Activated CD4-positive, alpha-beta T cell treated with anti-CD3 and anti-CD28 coated beads, Interleukin-2, amount 10 ng/mL, durations not matched to agents 7 days and 5 days (primary cell): ENCODE data around the gene SHISA9. TPM values are rescaled to one million over a fixed set of nuclear protein-coding genes. Genes with fewer than 3 reads are reported as not detected.

Experiments used
- CTCF ChIA-PET: fragments of 350-600 bp; sonication (Branson Sonifier 250); formaldehyde crosslinking; loops from one replicate; lab custom pipeline; 2021; ENCODE audit warnings: antibody characterized with exemption; lab: Charles Lee
- POLR2A ChIA-PET: fragments of 350-600 bp; sonication (Branson Sonifier 250); formaldehyde crosslinking; loops from one replicate; lab custom pipeline; 2021; ENCODE audit warnings: antibody characterized with exemption; lab: Charles Lee
- DNase-seq: peaks from one replicate; pipeline ENCODE4 v3.0.0-alpha.2; 2020
- H3K27ac Mint-ChIP-seq: one replicate; pipeline ENCODE4 v1.8.0; 2021; ENCODE audit warnings: mild to moderate bottlenecking, moderate library complexity, mixed read lengths
- H3K27me3 Mint-ChIP-seq: one replicate; pipeline ENCODE4 v1.8.0; 2021; ENCODE audit warnings: mixed read lengths
- H3K36me3 Mint-ChIP-seq: one replicate; pipeline ENCODE4 v1.8.0; 2021; ENCODE audit warnings: low read depth, mixed read lengths
- H3K4me1 Mint-ChIP-seq: one replicate; pipeline ENCODE4 v1.8.0; 2021; ENCODE audit warnings: mixed read lengths
- H3K4me3 Mint-ChIP-seq: one replicate; pipeline ENCODE4 v1.8.0; 2021; ENCODE audit warnings: mild to moderate bottlenecking, moderate library complexity, mixed read lengths
- H3K9me3 Mint-ChIP-seq: one replicate; pipeline ENCODE4 v1.8.0; 2021; ENCODE audit warnings: mixed read lengths
- total RNA-seq, 2 experiments: library from RNA; stranded (reverse); gene quantifications; one replicate each; pipeline ENCODE4 v1.2.3, GENCODE V29; 2021

SHISA9 gene
- total RNA-seq, 2 experiments from 2014 or later = 0.04 TPM; not detected in 1

GRCh38 chr16:12976496-12976895 lies 75.1 kb downstream of the SHISA9 start:
- Mint-ChIP-seq H3K4me3 (no peak overlapping the region), H3K27ac (no peak overlapping the region), H3K36me3 (no peaks in the 10 kb centered on the region), H3K4me1 (no peaks in the 10 kb centered on the region), H3K9me3 (no peaks in the 10 kb centered on the region), H3K27me3 (no peaks in the 10 kb centered on the region)
- POLR2A ChIA-PET = no interaction called here
- CTCF ChIA-PET = no interaction called here
- no peak for DNase-seq

- DNase-seq = no peak
- no peaks in the 10 kb centered on the region for H3K27me3 Mint-ChIP-seq
- no peak overlapping the region for H3K27ac Mint-ChIP-seq
- H3K36me3 Mint-ChIP-seq = no peaks in the 10 kb centered on the region
- no peaks in the 10 kb centered on the region for H3K4me1 Mint-ChIP-seq
- ChIA-PET CTCF (no interaction called here), POLR2A (no interaction called here)
- H3K9me3 Mint-ChIP-seq = no peaks in the 10 kb centered on the region
- no peak overlapping the region for H3K4me3 Mint-ChIP-seq
Measured at GRCh38 chr16:12976936-12977335, 75.5 kb downstream of the SHISA9 start.

- Mint-ChIP-seq H3K4me1 (no peaks in the 10 kb centered on the region), H3K27ac (no peak overlapping the region), H3K9me3 (peaks cover 4% of the 10 kb centered on the region), H3K4me3 (no peak overlapping the region), H3K36me3 (no peaks in the 10 kb centered on the region), H3K27me3 (no peaks in the 10 kb centered on the region)
- ChIA-PET CTCF (no interaction called here), POLR2A (no interaction called here)
- no peak for DNase-seq
Measured at GRCh38 chr16:12985516-12985915, 84.1 kb downstream of the SHISA9 start.

GRCh38 chr16:12988071-12988470 lies 86.7 kb downstream of the SHISA9 start:
- CTCF ChIA-PET = interaction anchor here (0.9 kb wide), 1 partner anchor 10 kb away, joined by 3 read pairs; no protein-coding TSS in a partner anchor
- no peaks in the 10 kb centered on the region for H3K27me3 Mint-ChIP-seq
- H3K4me1 Mint-ChIP-seq = no peaks in the 10 kb centered on the region
- no peak overlapping the region for H3K4me3 Mint-ChIP-seq
- no peak for DNase-seq
- H3K36me3 Mint-ChIP-seq = no peaks in the 10 kb centered on the region
- no peak overlapping the region for H3K27ac Mint-ChIP-seq
- H3K9me3 Mint-ChIP-seq = peaks cover 4% of the 10 kb centered on the region
- POLR2A ChIA-PET = no interaction called here

DNA sequence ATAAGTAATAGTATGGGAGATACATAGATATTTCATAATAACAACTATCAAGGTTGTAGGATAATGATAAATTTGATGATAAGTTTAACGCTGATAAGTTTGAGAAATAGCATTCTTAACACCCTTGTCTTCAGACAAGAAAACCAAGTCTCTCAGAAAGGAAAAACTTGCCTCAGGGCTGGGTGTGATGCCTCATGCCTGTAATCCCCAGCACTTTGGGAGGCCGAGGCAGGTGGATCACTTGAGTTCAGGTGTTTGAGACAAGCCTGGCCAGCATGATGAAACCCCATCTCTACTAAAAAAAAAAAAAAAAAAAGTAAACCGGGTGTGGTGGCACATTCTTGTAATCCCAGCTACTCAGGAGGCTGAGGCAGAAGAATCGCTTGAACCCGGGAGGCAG lies 90.7 kb downstream of the SHISA9 start:
- no peaks in the 10 kb centered on the region for H3K36me3 Mint-ChIP-seq
- H3K9me3 Mint-ChIP-seq = peaks cover under 1% of the 10 kb centered on the region
- POLR2A ChIA-PET = no interaction called here
- no peak for DNase-seq
- H3K27ac Mint-ChIP-seq = no peak overlapping the region
- CTCF ChIA-PET = interaction anchor here (0.7 kb wide), 1 partner anchor 200 kb away, joined by 3 read pairs; no protein-coding TSS in a partner anchor
- no peaks in the 10 kb centered on the region for H3K4me1 Mint-ChIP-seq
- no peaks in the 10 kb centered on the region for H3K27me3 Mint-ChIP-seq
- H3K4me3 Mint-ChIP-seq = no peak overlapping the region

DNA sequence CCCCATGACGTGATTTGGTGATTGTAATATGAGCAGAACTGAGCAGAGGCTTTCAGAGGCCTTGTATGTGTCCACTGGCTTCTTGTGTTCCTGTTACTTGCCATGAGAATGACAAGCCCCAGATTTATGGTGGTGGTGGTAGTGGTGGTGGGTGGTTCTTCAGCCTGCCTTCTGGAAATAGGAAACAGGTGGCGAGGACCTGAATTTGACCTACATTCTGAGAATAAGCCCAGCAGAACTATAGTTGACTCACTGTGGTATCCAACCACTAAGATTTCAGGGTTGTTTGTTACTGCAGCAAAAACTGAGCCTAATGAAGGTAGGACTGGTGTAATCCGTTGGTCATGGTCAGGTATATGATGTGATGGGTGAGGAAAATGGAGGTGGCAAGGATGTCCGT lies 93.0 kb downstream of the SHISA9 start:
- no peak overlapping the region for H3K27ac Mint-ChIP-seq
- H3K9me3 Mint-ChIP-seq = no peaks in the 10 kb centered on the region
- ChIA-PET POLR2A (no interaction called here), CTCF (no interaction called here)
- no peaks in the 10 kb centered on the region for H3K4me1 Mint-ChIP-seq
- DNase-seq = no peak
- H3K36me3 Mint-ChIP-seq = no peaks in the 10 kb centered on the region
- H3K4me3 Mint-ChIP-seq = no peak overlapping the region
- H3K27me3 Mint-ChIP-seq = no peaks in the 10 kb centered on the region

DNA sequence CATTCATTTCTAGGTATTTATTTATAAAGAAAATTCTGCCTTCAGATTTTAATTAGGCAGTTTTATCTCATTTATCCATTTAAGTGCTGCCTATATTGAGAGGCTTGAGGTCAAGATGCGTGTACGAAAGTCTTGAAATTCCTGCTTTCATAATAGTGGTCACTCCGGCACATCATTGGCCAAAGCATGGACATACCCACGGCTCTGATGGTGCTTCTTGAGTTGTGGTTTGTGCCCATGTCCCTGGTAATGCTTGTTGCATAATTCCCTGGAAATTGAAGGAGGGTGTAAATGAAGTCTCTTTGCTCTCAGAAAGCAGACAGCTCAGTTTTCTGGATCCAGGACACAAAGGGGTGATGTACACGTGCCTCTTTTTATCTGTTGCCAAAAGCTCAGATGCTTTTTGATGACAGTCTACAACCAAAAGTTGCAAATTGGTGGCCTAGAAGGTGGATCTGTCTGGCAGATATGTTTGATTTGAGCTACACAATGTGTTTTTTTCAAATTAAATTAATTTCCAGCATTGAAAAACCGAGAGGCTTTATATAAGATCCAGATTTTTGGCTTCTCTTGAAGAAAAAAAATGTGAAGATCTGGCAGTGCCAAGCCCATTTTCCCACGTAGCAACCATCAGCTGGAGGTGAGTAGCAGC lies 94.4 kb downstream of the SHISA9 start:
- no peaks in the 10 kb centered on the region for H3K36me3 Mint-ChIP-seq
- H3K27me3 Mint-ChIP-seq = no peaks in the 10 kb centered on the region
- CTCF ChIA-PET = no interaction called here

DNA sequence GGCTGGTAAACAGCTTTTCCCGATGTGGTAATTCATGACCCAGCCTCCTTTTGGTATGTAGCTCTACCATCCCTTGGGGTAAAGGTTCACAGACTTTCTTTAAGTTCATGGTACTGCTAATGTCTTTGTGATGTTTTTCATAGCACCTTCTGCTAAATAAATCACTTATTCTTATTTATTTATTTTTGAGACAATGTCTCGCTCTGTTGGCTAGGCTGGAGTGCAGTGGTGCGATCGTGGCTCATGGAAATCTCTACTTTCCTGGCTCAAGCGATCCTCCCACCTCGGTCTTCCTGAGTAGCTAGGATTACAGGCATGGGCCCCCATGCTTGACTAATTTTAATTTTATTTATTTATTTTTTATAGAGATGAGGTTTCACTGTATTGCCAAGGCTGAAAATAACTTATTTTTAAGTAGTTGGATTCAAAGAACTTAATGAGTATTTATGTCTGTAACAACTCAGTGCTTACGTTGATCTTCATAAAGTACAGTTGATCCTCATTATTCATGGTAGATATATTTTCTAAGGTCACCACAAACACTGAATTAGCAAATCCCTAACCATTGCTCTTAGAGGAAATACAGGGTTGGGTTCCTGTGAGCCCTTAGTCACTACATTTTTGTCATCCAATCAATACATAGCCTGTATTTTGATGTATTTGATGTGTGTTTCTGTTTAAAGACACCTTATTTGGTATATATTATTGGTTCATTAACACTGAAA lies 97.1 kb downstream of the SHISA9 start:
- CTCF ChIA-PET = interaction anchor here (0.8 kb wide), 1 partner anchor 10 kb away, joined by 3 read pairs; no protein-coding TSS in a partner anchor
- no peaks in the 10 kb centered on the region for H3K9me3 Mint-ChIP-seq
- DNase-seq = no peak
- H3K4me1 Mint-ChIP-seq = no peaks in the 10 kb centered on the region
- no peaks in the 10 kb centered on the region for H3K36me3 Mint-ChIP-seq
- POLR2A ChIA-PET = no interaction called here
- no peaks in the 10 kb centered on the region for H3K27me3 Mint-ChIP-seq
- no peak overlapping the region for H3K27ac Mint-ChIP-seq
- no peak overlapping the region for H3K4me3 Mint-ChIP-seq

More for the DNA sequence above, 94.4 kb downstream of the SHISA9 start:
- no peak for DNase-seq
- POLR2A ChIA-PET = no interaction called here
- Mint-ChIP-seq H3K4me3 (no peak overlapping the region), H3K4me1 (no peaks in the 10 kb centered on the region), H3K9me3 (no peaks in the 10 kb centered on the region), H3K27ac (no peak overlapping the region)

GRCh38 chr16:12999368-12999767 lies 98.0 kb downstream of the SHISA9 start:
- ChIA-PET CTCF (no interaction called here), POLR2A (no interaction called here)
- Mint-ChIP-seq H3K27me3 (no peaks in the 10 kb centered on the region), H3K9me3 (no peaks in the 10 kb centered on the region), H3K36me3 (no peaks in the 10 kb centered on the region), H3K27ac (no peak overlapping the region), H3K4me1 (no peaks in the 10 kb centered on the region), H3K4me3 (no peak overlapping the region)
- DNase-seq = no peak

GRCh38 chr16:13005721-13006247 lies 104.4 kb downstream of the SHISA9 start:
- no peak overlapping the region for H3K4me3 Mint-ChIP-seq
- no peak for DNase-seq
- CTCF ChIA-PET = no interaction called here

GRCh38 chr16:13012601-13013000 lies 111.2 kb downstream of the SHISA9 start:
- DNase-seq = no peak
- Mint-ChIP-seq H3K27me3 (no peaks in the 10 kb centered on the region), H3K9me3 (peaks cover 2% of the 10 kb centered on the region), H3K4me1 (no peaks in the 10 kb centered on the region), H3K27ac (no peak overlapping the region), H3K4me3 (no peak overlapping the region), H3K36me3 (no peaks in the 10 kb centered on the region)
- ChIA-PET POLR2A (no interaction called here), CTCF (no interaction called here)

More at GRCh38 chr16:13005721-13006247, 104.4 kb downstream of the SHISA9 start:
- H3K27me3 Mint-ChIP-seq = no peaks in the 10 kb centered on the region
- no peaks in the 10 kb centered on the region for H3K36me3 Mint-ChIP-seq
- H3K9me3 Mint-ChIP-seq = peaks cover 3% of the 10 kb centered on the region
- POLR2A ChIA-PET = no interaction called here
- H3K4me1 Mint-ChIP-seq = no peaks in the 10 kb centered on the region
- no peak overlapping the region for H3K27ac Mint-ChIP-seq

GRCh38 chr16:13013043-13013442 lies 111.6 kb downstream of the SHISA9 start:
- CTCF ChIA-PET = no interaction called here
- Mint-ChIP-seq H3K36me3 (no peaks in the 10 kb centered on the region), H3K27me3 (no peaks in the 10 kb centered on the region), H3K9me3 (peaks cover 2% of the 10 kb centered on the region), H3K4me3 (no peak overlapping the region), H3K4me1 (no peaks in the 10 kb centered on the region), H3K27ac (no peak overlapping the region)
- POLR2A ChIA-PET = no interaction called here
- no peak for DNase-seq

GRCh38 chr16:13014476-13014875 lies 113.1 kb downstream of the SHISA9 start:
- Mint-ChIP-seq H3K9me3 (peaks cover 2% of the 10 kb centered on the region), H3K4me1 (no peaks in the 10 kb centered on the region), H3K4me3 (no peak overlapping the region), H3K27ac (no peak overlapping the region), H3K36me3 (no peaks in the 10 kb centered on the region), H3K27me3 (no peaks in the 10 kb centered on the region)
- no peak for DNase-seq
- POLR2A ChIA-PET = no interaction called here
- CTCF ChIA-PET = no interaction called here
